HepG2 (cell line): Measurements from ENCODE around the gene MMP23B. TPM values are rescaled to one million over a fixed set of nuclear protein-coding genes. Genes with fewer than 3 reads are reported as not detected.

Source experiments
- ARNT2 ChIP-seq: sonication (generic); formaldehyde crosslinking; IDR thresholded peaks from 2 replicates; pipeline ENCODE4 v1.8.0; 2022; ENCODE audit warnings: mild to moderate bottlenecking, low read depth, missing genetic modification reagents, moderate library complexity
- KDM5B ChIP-seq: sonication (generic); formaldehyde crosslinking; IDR thresholded peaks from 2 replicates; pipeline ENCODE4 v1.4.0; 2020; ENCODE audit warnings: missing genetic modification reagents, mild to moderate bottlenecking, borderline replicate concordance
- MAX ChIP-seq: IDR thresholded peaks from 2 replicates; pipeline ENCODE4 v1.6.1; 2012; ENCODE audit warnings: inconsistent platforms
- NR3C1 ChIP-seq: sonication (generic); formaldehyde crosslinking; IDR thresholded peaks from 2 replicates; pipeline ENCODE4 v1.4.0; 2020; ENCODE audit warnings: missing genetic modification reagents
- RAD21 ChIP-seq: fragments of 450-650 bp; formaldehyde crosslinking; IDR thresholded peaks from 2 replicates; pipeline ENCODE4 v1.5.0; 2020; ENCODE audit warnings: mild to moderate bottlenecking
- RNF2 ChIP-seq: fragments of 450-650 bp; conservative IDR thresholded peaks from 2 replicates; pipeline ENCODE4 v1.6.1; 2016; ENCODE audit warnings: low read depth
- TFDP1 ChIP-seq: IDR thresholded peaks from 2 replicates; pipeline ENCODE4 v1.6.1; 2016; ENCODE audit warnings: missing compliant biosample characterization, missing genetic modification reagents, borderline replicate concordance
- WIZ ChIP-seq: sonication (generic); formaldehyde crosslinking; IDR thresholded peaks from 2 replicates; pipeline ENCODE4 v1.5.1; 2020; ENCODE audit warnings: mild to moderate bottlenecking, missing genetic modification reagents
- YY1 ChIP-seq: IDR thresholded peaks from 2 replicates; pipeline ENCODE4 v1.6.1; 2011; ENCODE audit warnings: low read length, low read depth, moderate library complexity, mild to moderate bottlenecking; ENCODE audit not compliant: insufficient read depth, insufficient replicate concordance
- ZBTB2 ChIP-seq: sonication (generic); formaldehyde crosslinking; IDR thresholded peaks from 2 replicates; pipeline ENCODE4 v1.8.0; 2022; ENCODE audit warnings: low read depth, missing genetic modification reagents
- ZNF17 ChIP-seq: sonication (generic); formaldehyde crosslinking; IDR thresholded peaks from 2 replicates; pipeline ENCODE4 v1.5.0; 2020; ENCODE audit warnings: mild to moderate bottlenecking, missing genetic modification reagents
- ZNF335 ChIP-seq: sonication (generic); formaldehyde crosslinking; IDR thresholded peaks from 2 replicates; pipeline ENCODE4 v1.4.0; 2020; ENCODE audit warnings: missing genetic modification reagents
- ZNF354B ChIP-seq: sonication (generic); formaldehyde crosslinking; IDR thresholded peaks from 2 replicates; pipeline ENCODE4 v1.8.0; 2022; ENCODE audit warnings: mild to moderate bottlenecking, missing genetic modification reagents
- ZNF709 ChIP-seq: sonication (generic); formaldehyde crosslinking; IDR thresholded peaks from 2 replicates; pipeline ENCODE4 v1.5.0; 2020; ENCODE audit warnings: mild to moderate bottlenecking, missing genetic modification reagents
- ZNF749 ChIP-seq: sonication (generic); formaldehyde crosslinking; IDR thresholded peaks from 2 replicates; pipeline ENCODE4 v1.8.0; 2022; ENCODE audit warnings: mild to moderate bottlenecking, missing genetic modification reagents, moderate library complexity, borderline replicate concordance
- ZSCAN21 ChIP-seq: sonication (generic); formaldehyde crosslinking; IDR thresholded peaks from 2 replicates; pipeline ENCODE4 v1.8.0; 2022; ENCODE audit warnings: mild to moderate bottlenecking, missing genetic modification reagents, moderate library complexity, borderline replicate concordance
- polyA plus RNA-seq, 8 experiments: library from polyadenylated mRNA; depleted of rRNA in 3 of 8; stranded (reverse) in 7 of 8; unstranded in 1 of 8; fragments of >200 nt; fragmentation: Illumina TruSeq in 4 of 8; extraction: Trizol in 4 of 8; gene quantifications; 2 replicates each; pipeline versions ENCODE4 v1.2.1 to v1.2.3, GENCODE V29; 2011 to 2016; ENCODE audit warnings: low read depth in 4 of 8, missing spikeins in 1 of 8, mixed read lengths in 1 of 8; ENCODE audit not compliant: insufficient read depth in 1 of 8
- total RNA-seq, 5 experiments: library from RNA; depleted of rRNA; stranded (reverse); fragments of >200 nt; fragmentation: Illumina TruSeq; extraction: Trizol; gene quantifications; 2 replicates each; pipeline ENCODE4 v1.2.3, GENCODE V29; 2016; ENCODE audit warnings: low read depth in 1 of 5
- TF ChIP-seq, protein P1 (sequence below): sonication (generic); formaldehyde crosslinking; IDR thresholded peaks from 2 replicates; pipeline ENCODE4 v1.8.1; 2022; ENCODE audit warnings: low read depth, mild to moderate bottlenecking, missing genetic modification reagents
- TF ChIP-seq, protein P2 (sequence below): sonication (generic); formaldehyde crosslinking; IDR thresholded peaks from 2 replicates; pipeline ENCODE4 v1.4.0; 2020; ENCODE audit warnings: missing genetic modification reagents
- TF ChIP-seq, protein P3 (sequence below): sonication (generic); formaldehyde crosslinking; IDR thresholded peaks from 2 replicates; pipeline ENCODE4 v1.4.0; 2020; ENCODE audit warnings: missing genetic modification reagents

MMP23B gene
- total and polyA plus RNA-seq, 2 of the 13 experiments (the other 11 are each of a cell fraction or from before 2014, with no cell fraction given): 0.61 to 0.75 TPM

DNA sequence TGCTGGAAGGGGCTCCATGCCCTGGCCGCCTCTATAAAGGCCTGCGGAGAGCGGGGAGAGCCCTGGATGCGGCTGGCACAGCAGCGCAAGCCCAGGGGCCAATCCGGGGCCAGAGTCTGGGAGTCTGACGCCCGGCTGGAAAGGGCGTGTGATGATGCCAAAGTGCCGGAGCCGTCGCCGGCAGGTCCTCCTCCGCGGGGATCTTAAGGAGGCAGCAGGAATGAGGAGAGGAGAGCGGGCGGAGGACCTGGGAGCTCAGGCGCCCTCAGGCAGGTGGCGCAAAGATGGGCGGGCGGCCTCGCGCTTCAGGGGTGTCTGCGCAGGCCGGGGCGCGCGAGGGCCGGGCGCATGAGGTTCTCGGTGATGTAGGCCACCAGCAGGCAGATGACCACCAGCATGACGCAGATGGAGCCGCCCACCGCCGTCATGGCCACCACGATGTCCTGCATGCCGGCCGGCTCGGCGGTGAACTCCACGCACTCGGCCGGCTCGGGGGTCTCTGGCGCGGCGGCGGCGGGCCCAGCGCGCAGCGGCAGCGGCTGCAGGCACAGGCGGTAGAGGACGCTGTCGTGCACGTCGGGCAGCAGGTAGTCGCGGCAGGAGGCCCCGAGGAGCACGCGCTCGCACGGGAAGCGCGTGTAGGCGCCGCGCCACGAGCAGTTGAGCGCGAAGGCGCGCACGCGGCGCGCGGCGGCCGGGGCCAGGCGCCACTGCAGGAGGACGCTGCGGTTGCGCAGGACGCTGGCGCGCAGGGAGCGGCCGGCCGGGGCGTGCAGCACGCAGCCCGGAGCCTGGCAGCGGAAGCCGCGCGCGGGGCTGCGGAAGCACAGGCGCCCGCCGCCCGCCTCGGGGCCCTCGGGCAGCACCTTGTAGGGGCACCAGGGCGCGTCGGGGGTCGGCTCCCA is 32.7 kb upstream of the MMP23B start (continued):
- no peak for TF ChIP-seq NR3C1 (CRISPR knock-in tag)
- TF ChIP-seq ZSCAN21 (CRISPR knock-in tag): 0 out of 2 replicates have a peak, but pooled peaks have one; percentile 17
- TF ChIP-seq ZNF354B (CRISPR knock-in tag): no peak
- 0 out of 2 replicates have a peak, but pooled peaks have one; percentile 36 for TF ChIP-seq ZNF709 (CRISPR knock-in tag)
- TF ChIP-seq, protein P1, sequence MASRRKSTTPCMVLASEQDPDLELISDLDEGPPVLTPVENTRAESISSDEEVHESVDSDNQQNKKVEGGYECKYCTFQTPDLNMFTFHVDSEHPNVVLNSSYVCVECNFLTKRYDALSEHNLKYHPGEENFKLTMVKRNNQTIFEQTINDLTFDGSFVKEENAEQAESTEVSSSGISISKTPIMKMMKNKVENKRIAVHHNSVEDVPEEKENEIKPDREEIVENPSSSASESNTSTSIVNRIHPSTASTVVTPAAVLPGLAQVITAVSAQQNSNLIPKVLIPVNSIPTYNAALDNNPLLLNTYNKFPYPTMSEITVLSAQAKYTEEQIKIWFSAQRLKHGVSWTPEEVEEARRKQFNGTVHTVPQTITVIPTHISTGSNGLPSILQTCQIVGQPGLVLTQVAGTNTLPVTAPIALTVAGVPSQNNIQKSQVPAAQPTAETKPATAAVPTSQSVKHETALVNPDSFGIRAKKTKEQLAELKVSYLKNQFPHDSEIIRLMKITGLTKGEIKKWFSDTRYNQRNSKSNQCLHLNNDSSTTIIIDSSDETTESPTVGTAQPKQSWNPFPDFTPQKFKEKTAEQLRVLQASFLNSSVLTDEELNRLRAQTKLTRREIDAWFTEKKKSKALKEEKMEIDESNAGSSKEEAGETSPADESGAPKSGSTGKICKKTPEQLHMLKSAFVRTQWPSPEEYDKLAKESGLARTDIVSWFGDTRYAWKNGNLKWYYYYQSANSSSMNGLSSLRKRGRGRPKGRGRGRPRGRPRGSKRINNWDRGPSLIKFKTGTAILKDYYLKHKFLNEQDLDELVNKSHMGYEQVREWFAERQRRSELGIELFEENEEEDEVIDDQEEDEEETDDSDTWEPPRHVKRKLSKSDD (CRISPR knock-in tag): peak; percentile 58; the same call in 1 of the 2 replicates
- TF ChIP-seq, protein P2, sequence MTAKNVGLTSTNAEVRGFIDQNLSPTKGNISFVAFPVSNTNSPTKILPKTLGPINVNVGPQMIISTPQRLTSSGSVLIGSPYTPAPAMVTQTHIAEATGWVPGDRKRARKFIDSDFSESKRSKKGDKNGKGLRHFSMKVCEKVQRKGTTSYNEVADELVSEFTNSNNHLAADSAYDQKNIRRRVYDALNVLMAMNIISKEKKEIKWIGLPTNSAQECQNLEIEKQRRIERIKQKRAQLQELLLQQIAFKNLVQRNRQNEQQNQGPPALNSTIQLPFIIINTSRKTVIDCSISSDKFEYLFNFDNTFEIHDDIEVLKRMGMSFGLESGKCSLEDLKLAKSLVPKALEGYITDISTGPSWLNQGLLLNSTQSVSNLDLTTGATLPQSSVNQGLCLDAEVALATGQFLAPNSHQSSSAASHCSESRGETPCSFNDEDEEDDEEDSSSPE (CRISPR knock-in tag): 0 out of 2 replicates have a peak, but pooled peaks have one; percentile 51
- TF ChIP-seq YY1: peak; percentile 22
- TF ChIP-seq KDM5B (CRISPR knock-in tag): 0 out of 2 replicates have a peak, but pooled peaks have one; percentile 34
- TF ChIP-seq, protein P3, sequence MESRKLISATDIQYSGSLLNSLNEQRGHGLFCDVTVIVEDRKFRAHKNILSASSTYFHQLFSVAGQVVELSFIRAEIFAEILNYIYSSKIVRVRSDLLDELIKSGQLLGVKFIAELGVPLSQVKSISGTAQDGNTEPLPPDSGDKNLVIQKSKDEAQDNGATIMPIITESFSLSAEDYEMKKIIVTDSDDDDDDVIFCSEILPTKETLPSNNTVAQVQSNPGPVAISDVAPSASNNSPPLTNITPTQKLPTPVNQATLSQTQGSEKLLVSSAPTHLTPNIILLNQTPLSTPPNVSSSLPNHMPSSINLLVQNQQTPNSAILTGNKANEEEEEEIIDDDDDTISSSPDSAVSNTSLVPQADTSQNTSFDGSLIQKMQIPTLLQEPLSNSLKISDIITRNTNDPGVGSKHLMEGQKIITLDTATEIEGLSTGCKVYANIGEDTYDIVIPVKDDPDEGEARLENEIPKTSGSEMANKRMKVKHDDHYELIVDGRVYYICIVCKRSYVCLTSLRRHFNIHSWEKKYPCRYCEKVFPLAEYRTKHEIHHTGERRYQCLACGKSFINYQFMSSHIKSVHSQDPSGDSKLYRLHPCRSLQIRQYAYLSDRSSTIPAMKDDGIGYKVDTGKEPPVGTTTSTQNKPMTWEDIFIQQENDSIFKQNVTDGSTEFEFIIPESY (CRISPR knock-in tag): peak; percentile 83
- no peak for TF ChIP-seq ZNF749 (CRISPR knock-in tag)
- TF ChIP-seq RAD21 (CRISPR knock-in tag): peak; percentile 36
- peak; percentile 80; the same call in 1 of the 2 replicates for TF ChIP-seq TFDP1 (CRISPR knock-in tag)
- TF ChIP-seq ZNF17 (CRISPR knock-in tag): no peak
- TF ChIP-seq ZBTB2 (CRISPR knock-in tag): peak; percentile 61; the same call in 1 of the 2 replicates
- 0 out of 2 replicates have a peak, but pooled peaks have one; percentile 39 for TF ChIP-seq RNF2
- 0 out of 2 replicates have a peak, but pooled peaks have one; percentile 48 for TF ChIP-seq ARNT2 (CRISPR knock-in tag)
- no peak for TF ChIP-seq WIZ (CRISPR knock-in tag)
- TF ChIP-seq ZNF335 (CRISPR knock-in tag): no peak
- peak; percentile 89 for TF ChIP-seq MAX
